ENCODE results near the gene BIRC2.

The BIRC2 gene

DNA sequence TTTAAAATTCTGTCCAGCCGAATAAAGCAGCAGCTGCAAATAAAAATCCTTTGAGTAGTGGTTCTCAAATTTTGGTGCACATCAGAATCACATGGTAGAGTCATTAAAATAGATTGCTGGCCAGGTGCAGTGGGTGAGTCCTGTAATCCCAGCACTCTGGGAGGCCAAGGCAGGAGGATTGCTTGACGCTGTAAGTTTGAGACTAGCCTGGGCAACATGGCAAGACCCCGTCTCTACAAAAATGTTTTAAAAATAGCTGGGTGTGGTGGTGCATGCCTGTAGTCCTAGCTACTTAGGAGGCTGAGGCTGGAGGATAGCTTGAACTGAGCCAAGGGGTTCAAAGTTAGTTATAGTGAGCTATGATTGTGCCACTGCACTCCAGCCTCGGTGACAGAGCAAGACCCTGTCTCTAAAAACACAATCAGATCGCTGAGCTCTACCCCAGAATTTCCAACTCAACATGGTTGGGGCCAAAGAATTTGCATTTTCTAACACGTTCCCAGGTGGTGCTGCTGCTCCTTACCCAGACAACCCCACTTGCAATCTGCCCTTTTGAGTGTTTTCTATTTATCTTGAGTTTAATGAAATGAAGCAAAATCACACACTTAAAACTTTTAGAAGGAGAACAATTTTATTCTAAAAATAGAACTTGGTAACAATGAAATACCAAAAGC is 48.8 kb downstream of the BIRC2 start:
- Histone ChIP-seq H3K4me3 (ENCODE audit: low read depth in 1 of 2, low read length in 1 of 2) (no peak overlapping the region), H3K4me1 (ENCODE audit: control insufficient read depth in 1 of 2, insufficient read depth in 1 of 2, low read depth in 1 of 2, low read length in 1 of 2) (peaks cover 5 to 6% of the 10 kb centered on the region in 2 experiments), H3K36me3 (peaks cover 81% of the 10 kb centered on the region), H3K27ac (no peak overlapping the region), H3K27me3 (no peaks in the 10 kb centered on the region), H3K9me3 (no peaks in the 10 kb centered on the region)
- TF ChIP-seq, protein P1, sequence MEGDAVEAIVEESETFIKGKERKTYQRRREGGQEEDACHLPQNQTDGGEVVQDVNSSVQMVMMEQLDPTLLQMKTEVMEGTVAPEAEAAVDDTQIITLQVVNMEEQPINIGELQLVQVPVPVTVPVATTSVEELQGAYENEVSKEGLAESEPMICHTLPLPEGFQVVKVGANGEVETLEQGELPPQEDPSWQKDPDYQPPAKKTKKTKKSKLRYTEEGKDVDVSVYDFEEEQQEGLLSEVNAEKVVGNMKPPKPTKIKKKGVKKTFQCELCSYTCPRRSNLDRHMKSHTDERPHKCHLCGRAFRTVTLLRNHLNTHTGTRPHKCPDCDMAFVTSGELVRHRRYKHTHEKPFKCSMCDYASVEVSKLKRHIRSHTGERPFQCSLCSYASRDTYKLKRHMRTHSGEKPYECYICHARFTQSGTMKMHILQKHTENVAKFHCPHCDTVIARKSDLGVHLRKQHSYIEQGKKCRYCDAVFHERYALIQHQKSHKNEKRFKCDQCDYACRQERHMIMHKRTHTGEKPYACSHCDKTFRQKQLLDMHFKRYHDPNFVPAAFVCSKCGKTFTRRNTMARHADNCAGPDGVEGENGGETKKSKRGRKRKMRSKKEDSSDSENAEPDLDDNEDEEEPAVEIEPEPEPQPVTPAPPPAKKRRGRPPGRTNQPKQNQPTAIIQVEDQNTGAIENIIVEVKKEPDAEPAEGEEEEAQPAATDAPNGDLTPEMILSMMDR (IDR thresholded peaks at IDR 0.05) = no peak

DNA sequence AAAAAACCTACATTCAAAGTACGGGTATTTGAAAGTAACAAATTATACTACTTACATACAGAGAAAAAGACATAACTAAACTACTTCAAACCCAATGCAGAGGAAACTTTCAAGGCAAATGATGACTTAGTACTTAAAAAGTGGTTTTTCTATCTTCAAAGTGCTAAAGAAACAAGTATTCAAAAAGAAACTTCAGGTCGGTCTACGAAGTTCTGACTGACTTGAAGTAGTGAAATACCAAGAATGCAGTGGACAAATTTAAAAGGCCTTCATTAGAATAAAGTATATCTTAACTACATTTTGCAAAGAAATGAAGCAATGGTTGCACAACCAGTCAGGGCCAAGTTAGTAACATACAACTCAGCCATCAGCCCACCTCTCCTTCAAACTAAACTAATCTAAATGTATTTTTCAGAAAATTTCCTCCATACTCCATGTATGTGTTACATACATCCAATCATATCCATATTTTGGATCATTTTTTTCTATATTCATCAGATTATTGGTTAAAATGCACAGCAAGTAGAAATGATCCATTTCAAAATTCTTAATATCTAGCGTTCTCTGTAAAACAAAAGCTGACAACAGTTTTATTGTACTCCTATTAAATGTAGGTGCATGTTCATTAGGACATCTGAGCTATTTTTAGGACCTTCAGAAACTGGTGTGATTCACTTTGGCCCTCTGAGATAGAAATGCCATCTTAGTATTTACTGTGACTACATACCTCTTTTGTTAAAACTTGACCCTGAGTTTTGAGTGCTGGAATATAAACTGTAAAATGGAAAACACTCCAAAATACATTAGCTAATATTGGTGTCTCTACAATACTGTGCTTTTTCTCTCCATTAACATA is 49.9 kb downstream of the BIRC2 start:
- Histone ChIP-seq H3K4me3 (ENCODE audit: low read depth in 1 of 2, low read length in 1 of 2) (no peak overlapping the region), H3K9me3 (no peaks in the 10 kb centered on the region), H3K36me3 (peaks cover 81% of the 10 kb centered on the region), H3K27ac (peak overlapping the region; percentile 35), H3K27me3 (no peaks in the 10 kb centered on the region), H3K4me1 (ENCODE audit: control insufficient read depth in 1 of 2, insufficient read depth in 1 of 2, low read depth in 1 of 2, low read length in 1 of 2) (peaks cover 5 to 6% of the 10 kb centered on the region in 2 experiments)
- TF ChIP-seq, protein P1 (IDR thresholded peaks at IDR 0.05) = no peak

DNA sequence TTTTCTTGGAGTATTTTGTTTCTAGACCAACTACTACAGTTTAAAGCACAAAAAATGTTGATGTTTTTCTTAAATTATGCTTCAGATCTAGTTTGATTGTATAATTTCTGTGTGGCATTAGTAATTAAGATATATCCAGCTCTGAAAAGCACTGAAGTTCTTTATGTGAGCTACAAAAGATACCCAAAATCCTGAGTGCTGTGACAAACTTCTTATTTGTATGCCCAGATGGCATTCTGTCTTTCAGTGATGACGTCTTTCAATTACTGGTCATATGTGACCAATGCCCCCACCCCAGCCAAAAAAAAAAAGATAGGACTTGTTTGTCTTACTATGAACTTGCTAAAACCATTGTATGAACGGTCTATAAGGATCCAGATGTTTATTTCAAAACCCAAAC is 51.3 kb downstream of the BIRC2 start:
- peaks cover 85% of the 10 kb centered on the region for H3K36me3 ChIP-seq
- H3K27ac ChIP-seq = peak overlapping the region; percentile 5

DNA sequence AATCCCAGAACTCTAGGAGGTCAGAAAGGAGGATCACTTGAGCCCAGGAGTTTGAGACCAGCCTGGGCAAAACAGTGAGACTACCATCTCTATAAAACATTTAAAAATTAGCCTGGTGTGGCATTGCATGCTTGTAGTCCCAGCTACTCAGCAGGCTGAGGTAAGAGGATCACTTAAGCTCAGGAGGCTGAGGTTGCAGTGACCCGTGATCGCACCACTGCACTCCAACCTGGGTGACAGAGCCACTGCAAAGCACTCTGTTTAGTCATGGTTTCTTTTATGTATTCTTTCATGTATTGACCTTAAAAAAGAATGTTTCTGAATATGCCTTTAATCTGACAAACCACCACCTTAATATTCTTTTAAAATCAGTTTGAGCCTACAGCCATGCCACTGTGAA is 52.2 kb downstream of the BIRC2 start:
- Histone ChIP-seq H3K4me3 (ENCODE audit: low read depth in 1 of 2, low read length in 1 of 2) (no peak overlapping the region), H3K27ac (no peak overlapping the region), H3K27me3 (no peaks in the 10 kb centered on the region), H3K36me3 (peaks cover 85% of the 10 kb centered on the region), H3K9me3 (no peaks in the 10 kb centered on the region), H3K4me1 (ENCODE audit: control insufficient read depth in 1 of 2, insufficient read depth in 1 of 2, low read depth in 1 of 2, low read length in 1 of 2) (peaks cover 3 to 6% of the 10 kb centered on the region in 2 experiments)
- TF ChIP-seq, protein P1 (IDR thresholded peaks at IDR 0.05) = no peak

More for the DNA sequence above, 51.3 kb downstream of the BIRC2 start:
- Histone ChIP-seq H3K27me3 (no peaks in the 10 kb centered on the region), H3K4me3 (ENCODE audit: low read depth in 1 of 2, low read length in 1 of 2) (no peak overlapping the region), H3K9me3 (no peaks in the 10 kb centered on the region), H3K4me1 (ENCODE audit: control insufficient read depth in 1 of 2, insufficient read depth in 1 of 2, low read depth in 1 of 2, low read length in 1 of 2) (peaks cover 3 to 6% of the 10 kb centered on the region in 2 experiments)
- TF ChIP-seq, protein P1 (IDR thresholded peaks at IDR 0.05) = no peak

DNA sequence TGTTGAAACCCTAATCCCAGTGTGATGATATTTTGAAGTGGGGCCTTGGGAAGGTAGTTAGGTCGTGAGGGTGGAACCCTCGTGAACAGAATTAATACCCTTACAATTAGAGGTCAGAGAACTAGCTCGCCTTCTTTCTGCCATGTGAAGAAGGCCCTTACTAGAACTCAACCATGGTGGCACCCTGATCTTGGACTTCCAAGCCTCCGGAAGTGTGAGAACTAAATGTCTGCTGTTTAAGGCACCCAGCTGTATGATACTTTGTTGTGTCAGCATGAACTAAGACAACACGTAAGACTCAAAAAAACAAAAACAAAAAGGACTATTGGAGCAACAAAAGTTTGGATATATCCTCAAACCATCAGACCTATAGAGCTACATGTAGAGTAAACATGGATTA is 53.6 kb downstream of the BIRC2 start:
- Histone ChIP-seq H3K9me3 (no peaks in the 10 kb centered on the region), H3K4me1 (ENCODE audit: control insufficient read depth in 1 of 2, insufficient read depth in 1 of 2, low read depth in 1 of 2, low read length in 1 of 2) (peaks cover 3 to 6% of the 10 kb centered on the region in 2 experiments), H3K27ac (no peak overlapping the region), H3K4me3 (ENCODE audit: low read depth in 1 of 2, low read length in 1 of 2) (no peak overlapping the region), H3K27me3 (no peaks in the 10 kb centered on the region), H3K36me3 (peaks cover 78% of the 10 kb centered on the region)
- TF ChIP-seq, protein P1 (IDR thresholded peaks at IDR 0.05) = no peak

Measured in neutrophil (primary cell).